HepG2 (cell line): ENCODE measurements around the gene VPS26B. TPM values are rescaled to one million over a fixed set of nuclear protein-coding genes. Genes with fewer than 3 reads are reported as not detected.

ENCODE experiments used
- CEBPB ChIP-seq: IDR thresholded peaks from 2 replicates; pipeline ENCODE4 v1.6.1; 2011; ENCODE audit warnings: low read depth, low read length, improper control_type of control experiment, borderline replicate concordance
- HNRNPH1 ChIP-seq: fragments of 200-400 bp; formaldehyde crosslinking; optimal IDR thresholded peaks from 2 replicates; pipeline ENCODE3; 2017; ENCODE audit warnings: mild to moderate bottlenecking, low read depth, low read length
- MXD4 ChIP-seq: IDR thresholded peaks from 2 replicates; pipeline ENCODE4 v1.6.1; 2016; ENCODE audit warnings: mild to moderate bottlenecking, missing biosample characterization, missing genetic modification reagents
- NCOA2 ChIP-seq: sonication (generic); formaldehyde crosslinking; IDR thresholded peaks from 2 replicates; pipeline ENCODE4 v1.8.0; 2022; ENCODE audit warnings: inconsistent platforms
- PATZ1 ChIP-seq: sonication (generic); formaldehyde crosslinking; IDR thresholded peaks from 2 replicates; pipeline ENCODE4 v1.4.0; 2020; ENCODE audit warnings: missing genetic modification reagents
- SMC3 ChIP-seq: IDR thresholded peaks from 2 replicates; pipeline ENCODE4 v1.6.1; 2011; ENCODE audit warnings: low read length, improper control_type of control experiment
- TEAD2 ChIP-seq: sonication (generic); formaldehyde crosslinking; IDR thresholded peaks from 2 replicates; pipeline ENCODE4 v1.9.0; 2021; ENCODE audit warnings: missing genetic modification reagents
- TEAD3 ChIP-seq: optimal IDR thresholded peaks from 2 replicates; pipeline ENCODE3; 2016; ENCODE audit warnings: borderline replicate concordance
- TOE1 ChIP-seq: sonication (generic); formaldehyde crosslinking; IDR thresholded peaks from 2 replicates; pipeline ENCODE4 v1.4.0; 2020; ENCODE audit warnings: mild to moderate bottlenecking, missing genetic modification reagents
- ZBTB21 ChIP-seq: sonication (generic); formaldehyde crosslinking; IDR thresholded peaks from 2 replicates; pipeline ENCODE4 v1.4.0; 2020; ENCODE audit warnings: missing genetic modification reagents
- ZNF644 ChIP-seq: IDR thresholded peaks from 2 replicates; pipeline ENCODE4 v1.6.1; 2016; ENCODE audit warnings: low read depth
- ZNF670 ChIP-seq: sonication (generic); formaldehyde crosslinking; IDR thresholded peaks from 2 replicates; pipeline ENCODE4 v1.8.0; 2022; ENCODE audit warnings: mild to moderate bottlenecking, missing genetic modification reagents, borderline replicate concordance
- polyA plus RNA-seq, 8 experiments: library from polyadenylated mRNA; depleted of rRNA in 3 of 8; stranded (reverse) in 7 of 8; unstranded in 1 of 8; fragments of >200 nt; fragmentation: Illumina TruSeq in 4 of 8; extraction: Trizol in 4 of 8; gene quantifications; 2 replicates each; pipeline versions ENCODE4 v1.2.1 to v1.2.3, GENCODE V29; 2011 to 2016; ENCODE audit warnings: low read depth in 4 of 8, missing spikeins in 1 of 8, mixed read lengths in 1 of 8; ENCODE audit not compliant: insufficient read depth in 1 of 8
- total RNA-seq, 5 experiments: library from RNA; depleted of rRNA; stranded (reverse); fragments of >200 nt; fragmentation: Illumina TruSeq; extraction: Trizol; gene quantifications; 2 replicates each; pipeline ENCODE4 v1.2.3, GENCODE V29; 2016; ENCODE audit warnings: low read depth in 1 of 5
- TF ChIP-seq, protein P1 (sequence below): sonication (generic); formaldehyde crosslinking; IDR thresholded peaks from 2 replicates; pipeline ENCODE4 v1.5.0; 2020; ENCODE audit warnings: missing genetic modification reagents, mild to moderate bottlenecking, borderline replicate concordance
- TF ChIP-seq, protein P2 (sequence below): IDR thresholded peaks from 2 replicates; pipeline ENCODE4 v1.6.1; 2012; ENCODE audit warnings: low read depth, low read length, improper control_type of control experiment
- TF ChIP-seq, protein P3 (sequence below): sonication (generic); formaldehyde crosslinking; IDR thresholded peaks from 2 replicates; pipeline ENCODE4 v1.5.1; 2020; ENCODE audit warnings: mild to moderate bottlenecking, moderate library complexity, missing genetic modification reagents
- TF ChIP-seq, protein P4 (sequence below): sonication (generic); IDR thresholded peaks from 2 replicates; pipeline ENCODE4 v1.6.1; 2016; ENCODE audit warnings: low read depth, borderline replicate concordance

VPS26B gene
- total and polyA plus RNA-seq, 2 of the 13 experiments (the other 11 are each of a cell fraction or from before 2014, with no cell fraction given): 20.2 to 23.2 TPM

GRCh38 chr11:134272381-134273316, 48.2 kb downstream of the VPS26B start (continued):
- TF ChIP-seq SMC3 (0 out of 2 replicates have a peak, but pooled peaks have one; percentile 20), CEBPB (peak; percentile 98), ZNF644 (CRISPR knock-in tag) (0 out of 2 replicates have a peak, but pooled peaks have one; percentile 34), PATZ1 (CRISPR knock-in tag) (0 out of 2 replicates have a peak, but pooled peaks have one; percentile 15), NCOA2 (CRISPR knock-in tag) (peak; percentile 36; the same call in 1 of the 2 replicates), ZNF670 (CRISPR knock-in tag) (peak; percentile 37; the same call in 1 of the 2 replicates), HNRNPH1 (no peak), TOE1 (CRISPR knock-in tag) (0 out of 2 replicates have a peak, but pooled peaks have one; percentile 29), MXD4 (CRISPR knock-in tag) (peak; percentile 58; the same call in 1 of the 2 replicates), TEAD3 (CRISPR knock-in tag) (peak; percentile 79), TEAD2 (CRISPR knock-in tag) (no peak), ZBTB21 (CRISPR knock-in tag) (peak; percentile 83)
- TF ChIP-seq, protein P1, sequence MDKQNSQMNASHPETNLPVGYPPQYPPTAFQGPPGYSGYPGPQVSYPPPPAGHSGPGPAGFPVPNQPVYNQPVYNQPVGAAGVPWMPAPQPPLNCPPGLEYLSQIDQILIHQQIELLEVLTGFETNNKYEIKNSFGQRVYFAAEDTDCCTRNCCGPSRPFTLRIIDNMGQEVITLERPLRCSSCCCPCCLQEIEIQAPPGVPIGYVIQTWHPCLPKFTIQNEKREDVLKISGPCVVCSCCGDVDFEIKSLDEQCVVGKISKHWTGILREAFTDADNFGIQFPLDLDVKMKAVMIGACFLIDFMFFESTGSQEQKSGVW (CRISPR knock-in tag): no peak
- TF ChIP-seq, protein P2, sequence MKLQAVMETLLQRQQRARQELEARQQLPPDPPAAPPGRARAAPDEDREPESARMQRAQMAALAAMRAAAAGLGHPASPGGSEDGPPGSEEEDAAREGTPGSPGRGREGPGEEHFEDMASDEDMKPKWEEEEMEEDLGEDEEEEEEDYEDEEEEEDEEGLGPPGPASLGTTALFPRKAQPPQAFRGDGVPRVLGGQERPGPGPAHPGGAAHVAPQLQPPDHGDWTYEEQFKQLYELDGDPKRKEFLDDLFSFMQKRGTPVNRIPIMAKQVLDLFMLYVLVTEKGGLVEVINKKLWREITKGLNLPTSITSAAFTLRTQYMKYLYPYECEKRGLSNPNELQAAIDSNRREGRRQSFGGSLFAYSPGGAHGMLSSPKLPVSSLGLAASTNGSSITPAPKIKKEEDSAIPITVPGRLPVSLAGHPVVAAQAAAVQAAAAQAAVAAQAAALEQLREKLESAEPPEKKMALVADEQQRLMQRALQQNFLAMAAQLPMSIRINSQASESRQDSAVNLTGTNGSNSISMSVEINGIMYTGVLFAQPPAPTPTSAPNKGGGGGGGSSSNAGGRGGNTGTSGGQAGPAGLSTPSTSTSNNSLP: peak; percentile 50; the same call in 1 of the 2 replicates
- TF ChIP-seq, protein P3, sequence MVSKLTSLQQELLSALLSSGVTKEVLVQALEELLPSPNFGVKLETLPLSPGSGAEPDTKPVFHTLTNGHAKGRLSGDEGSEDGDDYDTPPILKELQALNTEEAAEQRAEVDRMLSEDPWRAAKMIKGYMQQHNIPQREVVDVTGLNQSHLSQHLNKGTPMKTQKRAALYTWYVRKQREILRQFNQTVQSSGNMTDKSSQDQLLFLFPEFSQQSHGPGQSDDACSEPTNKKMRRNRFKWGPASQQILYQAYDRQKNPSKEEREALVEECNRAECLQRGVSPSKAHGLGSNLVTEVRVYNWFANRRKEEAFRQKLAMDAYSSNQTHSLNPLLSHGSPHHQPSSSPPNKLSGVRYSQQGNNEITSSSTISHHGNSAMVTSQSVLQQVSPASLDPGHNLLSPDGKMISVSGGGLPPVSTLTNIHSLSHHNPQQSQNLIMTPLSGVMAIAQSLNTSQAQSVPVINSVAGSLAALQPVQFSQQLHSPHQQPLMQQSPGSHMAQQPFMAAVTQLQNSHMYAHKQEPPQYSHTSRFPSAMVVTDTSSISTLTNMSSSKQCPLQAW (CRISPR knock-in tag): peak; percentile 51; the same call in 1 of the 2 replicates
- TF ChIP-seq, protein P4, sequence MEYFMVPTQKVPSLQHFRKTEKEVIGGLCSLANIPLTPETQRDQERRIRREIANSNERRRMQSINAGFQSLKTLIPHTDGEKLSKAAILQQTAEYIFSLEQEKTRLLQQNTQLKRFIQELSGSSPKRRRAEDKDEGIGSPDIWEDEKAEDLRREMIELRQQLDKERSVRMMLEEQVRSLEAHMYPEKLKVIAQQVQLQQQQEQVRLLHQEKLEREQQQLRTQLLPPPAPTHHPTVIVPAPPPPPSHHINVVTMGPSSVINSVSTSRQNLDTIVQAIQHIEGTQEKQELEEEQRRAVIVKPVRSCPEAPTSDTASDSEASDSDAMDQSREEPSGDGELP: peak; percentile 82
